ENCODE data around the gene MYOT.
"Not testable (repeated sequence)": the region's sequence is repeated elsewhere in the genome, so short reads cannot be mapped to it uniquely, and the experiment has no call there.

Gene MYOT, protein sequence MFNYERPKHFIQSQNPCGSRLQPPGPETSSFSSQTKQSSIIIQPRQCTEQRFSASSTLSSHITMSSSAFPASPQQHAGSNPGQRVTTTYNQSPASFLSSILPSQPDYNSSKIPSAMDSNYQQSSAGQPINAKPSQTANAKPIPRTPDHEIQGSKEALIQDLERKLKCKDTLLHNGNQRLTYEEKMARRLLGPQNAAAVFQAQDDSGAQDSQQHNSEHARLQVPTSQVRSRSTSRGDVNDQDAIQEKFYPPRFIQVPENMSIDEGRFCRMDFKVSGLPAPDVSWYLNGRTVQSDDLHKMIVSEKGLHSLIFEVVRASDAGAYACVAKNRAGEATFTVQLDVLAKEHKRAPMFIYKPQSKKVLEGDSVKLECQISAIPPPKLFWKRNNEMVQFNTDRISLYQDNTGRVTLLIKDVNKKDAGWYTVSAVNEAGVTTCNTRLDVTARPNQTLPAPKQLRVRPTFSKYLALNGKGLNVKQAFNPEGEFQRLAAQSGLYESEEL

GRCh38 chr5:137867664-137868063 lies at the start of gene MYOT:
Gene MYOT, plus strand, starts transcription at chr5:137867860. Its CDS starts 2,792 bp downstream, at chr5:137870652.
- no peak for DNase-seq

GRCh38 chr5:137819766-137820165 lies 47.9 kb upstream of the MYOT start:
- no peak for DNase-seq

- no peak for DNase-seq
Observed at GRCh38 chr5:137822158-137822764, 45.4 kb upstream of the MYOT start.

DNA sequence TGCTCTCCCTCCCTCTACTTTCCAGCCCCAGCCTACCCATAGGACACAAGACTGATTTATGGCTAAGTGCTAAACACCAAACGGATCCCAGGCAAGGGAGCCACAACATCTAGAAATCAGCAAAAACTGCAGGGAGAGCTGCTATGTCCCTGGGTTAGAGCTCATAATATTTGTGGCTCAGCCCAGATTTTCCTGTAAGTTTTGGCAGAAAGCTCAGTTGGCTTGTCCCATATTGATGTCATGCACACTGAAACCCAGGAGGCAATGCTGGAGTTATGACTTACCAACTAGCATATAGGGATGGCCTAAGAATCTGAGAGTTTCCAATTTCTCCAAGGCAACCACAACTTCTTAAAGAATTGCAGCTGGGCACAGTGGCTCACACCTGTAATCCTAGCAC lies 44.7 kb upstream of the MYOT start:
- DNase-seq, result no peak

GRCh38 chr5:137825165-137825564 lies 42.5 kb upstream of the MYOT start:
- no peak for DNase-seq

DNA sequence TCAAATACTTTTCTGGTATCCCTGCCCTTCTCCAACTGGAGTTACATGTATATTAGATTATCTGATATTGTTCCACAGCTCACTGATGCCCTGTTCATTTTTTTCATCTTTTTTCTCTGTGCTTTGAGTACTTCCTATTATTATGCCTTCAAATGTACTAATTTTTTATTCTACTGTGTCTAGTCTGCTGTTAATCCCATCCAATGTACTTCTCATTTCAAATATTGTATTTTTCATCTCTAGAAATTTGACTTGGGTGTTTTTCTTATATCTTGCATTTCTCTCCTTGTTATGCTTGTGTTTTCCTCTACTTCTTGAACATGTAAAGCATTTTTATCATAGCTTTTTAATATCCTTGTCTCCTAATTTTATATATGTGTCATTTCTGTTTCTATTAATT lies 41.6 kb upstream of the MYOT start:
- DNase-seq, result no peak

- no peak for DNase-seq
Observed at GRCh38 chr5:137828180-137828579, 39.5 kb upstream of the MYOT start.

DNA sequence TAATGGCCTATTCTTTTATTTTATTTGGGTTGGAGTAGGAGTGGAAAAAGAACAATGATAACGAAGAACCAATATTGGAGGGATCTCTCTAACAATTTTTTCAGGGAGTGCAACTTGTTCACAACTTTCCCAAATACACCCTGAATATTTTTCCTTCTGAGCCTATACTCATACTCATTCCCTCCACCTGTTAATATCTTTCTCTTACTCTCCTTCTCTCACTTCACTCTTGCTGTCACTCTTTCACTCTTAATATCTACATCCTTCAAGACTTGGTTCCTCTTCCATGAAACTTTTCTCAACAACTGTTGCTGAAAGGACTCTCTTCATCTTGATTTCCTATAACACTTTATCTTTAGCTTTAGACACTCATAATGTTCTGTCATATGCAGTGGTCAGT lies 39.0 kb upstream of the MYOT start:
- no peak for DNase-seq

- DNase-seq, result no peak
Observed at GRCh38 chr5:137831105-137831504, 36.6 kb upstream of the MYOT start.

GRCh38 chr5:137831526-137831925 lies 36.1 kb upstream of the MYOT start:
- no peak for DNase-seq

- DNase-seq, result no peak
Observed at GRCh38 chr5:137832416-137832815, 35.2 kb upstream of the MYOT start.

GRCh38 chr5:137833463-137833862 lies 34.2 kb upstream of the MYOT start:
- DNase-seq, result no peak

DNA sequence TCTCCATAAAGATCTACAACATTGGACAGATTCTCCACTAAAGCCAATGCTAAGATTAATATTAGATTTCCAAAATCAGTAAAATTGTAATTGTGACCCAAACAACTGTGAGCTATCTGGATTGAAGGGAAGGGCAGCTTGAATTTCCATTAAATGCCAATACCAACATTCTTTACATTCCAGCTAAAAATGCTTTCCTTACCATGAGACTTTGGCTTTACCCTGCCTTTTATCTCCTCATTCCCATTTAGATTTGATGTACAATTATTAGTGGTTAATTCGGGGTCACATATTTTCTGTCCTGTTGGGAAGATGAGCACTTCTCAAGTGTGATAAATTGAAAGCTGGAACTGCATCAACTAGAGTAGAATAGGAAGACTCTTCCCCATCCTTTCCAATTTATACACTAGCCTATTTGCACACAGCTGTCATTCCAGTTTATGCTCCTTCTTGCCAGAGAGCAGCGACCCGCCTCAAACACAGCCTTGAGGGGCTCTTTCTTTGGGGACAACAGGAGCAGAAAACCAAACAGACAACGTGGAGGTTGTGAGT lies 33.1 kb upstream of the MYOT start:
- DNase-seq, result no peak

GRCh38 chr5:137836298-137836697 lies 31.4 kb upstream of the MYOT start:
- DNase-seq, result no peak

- no peak for DNase-seq
Observed at GRCh38 chr5:137836997-137837396, 30.7 kb upstream of the MYOT start.

DNA sequence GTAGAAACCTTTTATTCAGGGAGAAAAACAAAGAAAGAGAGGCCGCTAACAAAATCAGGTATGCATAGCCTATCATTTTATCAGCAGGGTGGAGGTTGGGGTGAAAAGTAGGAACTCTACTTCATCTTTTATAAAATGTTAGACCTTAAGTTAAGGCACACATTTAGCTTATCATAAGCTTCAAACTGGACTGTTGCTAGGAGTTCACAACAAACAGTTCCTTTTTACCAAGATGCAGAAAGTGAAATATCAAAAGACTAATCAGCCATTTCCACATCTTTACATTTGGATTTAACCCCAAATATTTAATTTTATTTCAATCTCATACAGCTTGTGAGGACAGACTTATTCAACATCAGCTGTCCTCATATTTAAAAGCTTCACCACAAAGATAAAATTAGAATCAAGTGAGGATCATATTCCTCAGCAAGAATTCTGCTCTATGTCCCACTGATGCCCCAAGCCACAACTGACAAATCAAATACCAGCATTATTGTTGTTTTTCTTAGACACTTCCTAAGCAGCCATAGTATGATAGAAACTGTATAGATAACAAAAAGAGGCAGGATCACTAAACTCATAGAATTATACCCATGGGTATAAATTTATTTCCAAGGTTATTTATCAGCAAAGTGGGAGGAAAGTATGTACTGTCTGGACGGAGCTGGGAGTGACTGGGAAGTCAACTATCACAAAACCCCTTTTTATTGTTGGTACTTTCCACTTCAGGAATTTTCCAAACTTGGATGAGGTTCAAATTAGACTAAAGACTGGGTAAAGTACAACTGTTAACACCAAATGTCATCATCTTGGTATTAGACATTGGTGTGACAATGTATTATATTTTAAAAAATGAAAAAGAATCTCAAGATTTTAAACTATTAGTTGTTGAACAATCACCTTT lies 29.9 kb upstream of the MYOT start:
- no peak for DNase-seq

DNA sequence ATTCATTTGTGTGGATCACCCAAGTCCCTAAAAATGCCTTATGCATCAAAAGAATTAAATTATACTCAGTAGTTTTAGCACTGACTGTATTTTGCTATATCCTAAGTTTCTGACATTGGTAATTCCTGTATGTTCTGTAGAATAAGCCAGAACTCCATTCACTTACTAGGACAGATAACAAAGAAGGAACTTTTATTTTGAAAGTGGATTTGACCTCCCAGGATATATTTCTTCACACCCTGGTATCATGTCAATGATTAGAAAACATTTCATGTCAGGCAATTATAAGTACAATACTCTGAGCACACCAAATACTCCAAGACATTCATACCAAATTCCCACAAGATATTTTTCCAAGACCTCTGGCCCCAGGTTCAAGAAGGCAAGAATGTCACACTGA lies 28.7 kb upstream of the MYOT start:
- DNase-seq, result no peak

DNA sequence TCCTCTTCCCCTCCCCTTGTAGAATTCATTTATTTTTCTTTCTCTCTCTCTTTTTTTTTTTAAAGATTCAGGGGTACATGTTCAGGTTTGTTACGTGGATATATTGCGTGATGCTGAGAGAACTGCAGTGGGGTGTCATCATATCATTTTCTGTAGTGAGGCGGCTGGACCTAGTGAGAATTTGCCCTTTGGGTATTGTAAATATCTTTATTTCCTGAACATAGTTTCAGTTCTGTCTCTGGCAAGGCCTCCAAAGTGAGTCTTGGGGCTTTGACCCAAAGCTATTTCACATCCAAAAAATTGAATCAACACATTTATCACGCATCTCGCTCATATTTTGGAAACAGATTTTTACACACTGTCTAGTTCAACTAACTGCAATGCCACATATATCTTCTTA lies 25.4 kb upstream of the MYOT start:
- DNase-seq, result no peak

GRCh38 chr5:137843676-137844299 lies 23.9 kb upstream of the MYOT start:
- no peak for DNase-seq

GRCh38 chr5:137845472-137845871 lies 22.2 kb upstream of the MYOT start:
- no peak for DNase-seq

GRCh38 chr5:137847687-137848086 lies 20.0 kb upstream of the MYOT start:
- no peak for DNase-seq

DNA sequence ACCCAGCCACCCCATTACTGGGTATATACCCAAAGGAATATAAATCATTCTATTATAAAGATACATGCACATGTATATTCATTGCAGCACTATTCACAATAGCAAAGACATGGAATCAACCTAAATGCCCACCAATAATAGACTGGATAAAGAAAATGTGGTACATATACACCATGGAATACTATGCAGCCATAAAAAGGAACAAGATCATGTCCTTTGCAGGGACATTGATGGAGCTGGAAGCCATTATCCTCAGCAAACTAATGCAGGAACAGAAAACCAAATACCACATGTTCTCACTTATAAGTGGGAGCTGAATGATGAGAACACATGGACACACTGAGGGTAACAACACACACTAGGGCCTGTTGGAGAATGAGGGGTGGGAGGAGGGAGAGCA lies 14.5 kb upstream of the MYOT start:
- DNase-seq, result not testable (repeated sequence)

DNA sequence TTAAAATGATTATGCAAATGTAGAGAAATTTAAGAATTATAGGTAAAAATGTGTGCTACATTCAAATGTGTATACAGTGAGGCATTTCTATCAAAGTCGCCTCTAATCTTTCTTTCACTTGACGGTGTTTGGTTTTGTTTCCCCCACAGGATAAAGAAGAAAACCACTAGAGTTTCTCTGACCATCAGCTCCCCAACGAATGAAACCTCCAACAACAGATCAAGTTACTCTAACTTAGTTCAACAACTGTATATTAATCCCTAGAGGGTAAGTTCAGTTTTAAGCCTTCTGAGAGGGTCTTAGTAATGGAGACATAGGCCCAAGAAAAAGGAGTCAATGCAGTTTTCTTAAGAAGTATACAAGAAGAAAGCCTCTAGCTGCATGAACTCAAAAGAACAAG lies 11.5 kb upstream of the MYOT start:
- no peak for DNase-seq

Data from NCI-H2029 (cell line).